ENCODE data around the gene SLC19A1. TPM values are rescaled to one million over a fixed set of nuclear protein-coding genes. Genes with fewer than 3 reads are reported as not detected.

SLC19A1 gene
- total RNA-seq, 1 donor from 2014 or later = 4.5 TPM

- TF ChIP-seq, protein P1, sequence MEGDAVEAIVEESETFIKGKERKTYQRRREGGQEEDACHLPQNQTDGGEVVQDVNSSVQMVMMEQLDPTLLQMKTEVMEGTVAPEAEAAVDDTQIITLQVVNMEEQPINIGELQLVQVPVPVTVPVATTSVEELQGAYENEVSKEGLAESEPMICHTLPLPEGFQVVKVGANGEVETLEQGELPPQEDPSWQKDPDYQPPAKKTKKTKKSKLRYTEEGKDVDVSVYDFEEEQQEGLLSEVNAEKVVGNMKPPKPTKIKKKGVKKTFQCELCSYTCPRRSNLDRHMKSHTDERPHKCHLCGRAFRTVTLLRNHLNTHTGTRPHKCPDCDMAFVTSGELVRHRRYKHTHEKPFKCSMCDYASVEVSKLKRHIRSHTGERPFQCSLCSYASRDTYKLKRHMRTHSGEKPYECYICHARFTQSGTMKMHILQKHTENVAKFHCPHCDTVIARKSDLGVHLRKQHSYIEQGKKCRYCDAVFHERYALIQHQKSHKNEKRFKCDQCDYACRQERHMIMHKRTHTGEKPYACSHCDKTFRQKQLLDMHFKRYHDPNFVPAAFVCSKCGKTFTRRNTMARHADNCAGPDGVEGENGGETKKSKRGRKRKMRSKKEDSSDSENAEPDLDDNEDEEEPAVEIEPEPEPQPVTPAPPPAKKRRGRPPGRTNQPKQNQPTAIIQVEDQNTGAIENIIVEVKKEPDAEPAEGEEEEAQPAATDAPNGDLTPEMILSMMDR (IDR thresholded peaks at IDR 0.05; ENCODE audit: insufficient read depth, low read length, severe bottlenecking) = no peak
- Histone ChIP-seq H3K27me3 (ENCODE audit: control insufficient read depth, insufficient read depth, low read length) (no peaks in the 10 kb centered on the region), H3K4me3 (ENCODE audit: low read depth, low read length) (no peak overlapping the region), H3K36me3 (ENCODE audit: control insufficient read depth, insufficient read depth, low read length) (no peaks in the 10 kb centered on the region)
- DNase-seq (ENCODE audit: low read depth) = no peak
- FAIRE-seq = no peak
These were observed 3.7 kb upstream of the SLC19A1 start for GRCh38 chr21:45545691-45546531.

GRCh38 chr21:45545236-45545570 is 3.0 kb upstream of the SLC19A1 start:
- no peak for DNase-seq (ENCODE audit: low read depth)

DNA sequence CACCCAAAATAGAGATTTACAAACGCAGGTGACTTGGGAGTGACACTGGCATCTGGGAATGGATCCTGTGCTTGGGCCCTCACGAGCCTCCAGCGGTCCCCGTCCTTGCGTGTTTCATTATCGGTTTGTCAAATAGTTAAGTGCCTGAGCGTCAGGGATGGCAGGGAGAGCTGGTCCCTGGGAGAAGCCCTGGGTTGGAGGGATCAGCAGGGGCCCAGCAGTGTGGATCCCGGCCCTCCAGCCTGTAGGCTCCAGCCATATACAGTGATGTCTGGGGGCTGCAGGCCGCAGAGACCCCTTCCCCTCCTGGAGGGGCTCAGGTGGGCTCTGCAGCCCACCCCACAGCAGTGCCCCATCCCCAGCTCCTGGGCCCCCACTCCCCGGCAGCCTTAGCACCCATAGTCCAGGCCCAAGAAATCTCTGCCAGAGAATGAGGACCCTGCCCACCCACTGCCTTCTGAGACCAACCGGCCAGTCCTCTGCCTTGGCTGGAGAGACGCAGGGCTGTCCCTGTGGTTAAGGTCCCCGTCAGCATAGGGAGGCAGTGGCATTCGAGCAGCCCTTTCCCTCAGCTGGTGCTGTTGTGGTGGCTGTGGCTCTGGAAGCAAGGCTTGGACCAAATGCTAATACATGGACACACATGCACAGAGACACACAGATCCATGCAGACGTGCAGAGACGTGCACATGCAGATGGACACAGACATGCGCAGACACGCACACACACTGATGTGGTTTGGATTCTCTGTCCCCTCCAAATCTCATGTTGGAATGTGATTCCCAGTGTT is 2.4 kb upstream of the SLC19A1 start:
- no peaks in the 10 kb centered on the region for H3K27me3 ChIP-seq (ENCODE audit: control insufficient read depth, insufficient read depth, low read length)
- TF ChIP-seq, protein P1 (IDR thresholded peaks at IDR 0.05; ENCODE audit: insufficient read depth, low read length, severe bottlenecking) = no peak
- H3K4me3 ChIP-seq (ENCODE audit: low read depth, low read length) = no peak overlapping the region
- no peaks in the 10 kb centered on the region for H3K36me3 ChIP-seq (ENCODE audit: control insufficient read depth, insufficient read depth, low read length)
- FAIRE-seq (peak; percentile 87), DNase-seq (ENCODE audit: low read depth) (no peak)

More at GRCh38 chr21:45545236-45545570, 3.0 kb upstream of the SLC19A1 start:
- TF ChIP-seq, protein P1 (IDR thresholded peaks at IDR 0.05; ENCODE audit: insufficient read depth, low read length, severe bottlenecking) = no peak
- Histone ChIP-seq H3K27me3 (ENCODE audit: control insufficient read depth, insufficient read depth, low read length) (no peaks in the 10 kb centered on the region), H3K36me3 (ENCODE audit: control insufficient read depth, insufficient read depth, low read length) (no peaks in the 10 kb centered on the region), H3K4me3 (ENCODE audit: low read depth, low read length) (no peak overlapping the region)
- no peak for FAIRE-seq

DNA sequence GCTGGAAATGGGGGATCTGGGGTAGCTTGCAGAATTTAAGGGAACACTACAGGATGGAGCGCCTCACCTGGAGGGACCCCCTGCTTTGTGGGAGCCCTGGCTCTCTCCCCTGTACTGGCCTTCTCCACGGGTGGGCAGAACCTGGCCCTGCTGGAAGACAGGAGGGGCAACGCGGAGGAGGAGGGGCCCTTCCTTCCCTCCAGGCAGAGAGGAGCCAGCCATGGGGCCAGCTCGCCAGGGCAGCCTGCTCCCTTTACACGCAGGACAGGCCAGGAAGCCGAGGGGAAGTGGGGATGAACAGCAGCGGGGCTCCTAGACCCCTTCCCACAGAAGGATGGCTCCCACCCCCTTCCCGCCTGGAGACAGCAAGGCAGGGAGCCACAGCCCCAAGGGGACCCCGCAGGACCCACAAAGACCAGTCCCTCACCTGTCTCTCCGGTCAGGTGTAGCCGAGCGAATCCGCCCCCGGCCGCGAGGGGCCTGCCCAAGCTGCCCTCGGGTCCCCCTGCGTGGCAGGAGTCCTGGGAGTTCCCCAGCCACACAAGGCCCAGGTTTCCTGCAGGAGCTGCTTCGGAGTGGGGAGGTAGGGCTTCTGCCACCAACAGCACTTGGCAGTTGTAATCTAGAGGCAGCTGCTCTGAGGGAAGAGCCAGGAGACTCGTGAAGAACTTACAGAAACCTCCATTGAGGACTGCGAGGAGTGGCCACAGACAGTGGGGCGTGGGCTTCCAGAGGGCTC is 1.6 kb upstream of the SLC19A1 start:
- H3K4me3 ChIP-seq (ENCODE audit: low read depth, low read length) = no peak overlapping the region

GRCh38 chr21:45543371-45543709 is 1.1 kb upstream of the SLC19A1 start:
- Histone ChIP-seq H3K27me3 (ENCODE audit: control insufficient read depth, insufficient read depth, low read length) (no peaks in the 10 kb centered on the region), H3K36me3 (ENCODE audit: control insufficient read depth, insufficient read depth, low read length) (no peaks in the 10 kb centered on the region), H3K4me3 (ENCODE audit: low read depth, low read length) (no peak overlapping the region)
- FAIRE-seq (no peak), DNase-seq (ENCODE audit: low read depth) (no peak)
- TF ChIP-seq, protein P1 (IDR thresholded peaks at IDR 0.05; ENCODE audit: insufficient read depth, low read length, severe bottlenecking) = no peak

More for the DNA sequence above, 1.6 kb upstream of the SLC19A1 start:
- DNase-seq (ENCODE audit: low read depth) = no peak
- TF ChIP-seq, protein P1 (IDR thresholded peaks at IDR 0.05; ENCODE audit: insufficient read depth, low read length, severe bottlenecking) = no peak
- no peak for FAIRE-seq
- no peaks in the 10 kb centered on the region for H3K27me3 ChIP-seq (ENCODE audit: control insufficient read depth, insufficient read depth, low read length)
- H3K36me3 ChIP-seq (ENCODE audit: control insufficient read depth, insufficient read depth, low read length) = no peaks in the 10 kb centered on the region

Data from bronchial epithelial cell (primary cell).